ELF-1 (cell line): Measurements from ENCODE around the gene CDC16.
"Not testable (repeated sequence)": the region's sequence is repeated elsewhere in the genome, so short reads cannot be mapped to it uniquely, and the experiment has no call there.

Experiments
- DNase-seq: peaks from one replicate; pipeline ENCODE4 v3.0.0-alpha.2; 2016; ENCODE audit warnings: low read depth, low spot score

Gene CDC16, protein sequence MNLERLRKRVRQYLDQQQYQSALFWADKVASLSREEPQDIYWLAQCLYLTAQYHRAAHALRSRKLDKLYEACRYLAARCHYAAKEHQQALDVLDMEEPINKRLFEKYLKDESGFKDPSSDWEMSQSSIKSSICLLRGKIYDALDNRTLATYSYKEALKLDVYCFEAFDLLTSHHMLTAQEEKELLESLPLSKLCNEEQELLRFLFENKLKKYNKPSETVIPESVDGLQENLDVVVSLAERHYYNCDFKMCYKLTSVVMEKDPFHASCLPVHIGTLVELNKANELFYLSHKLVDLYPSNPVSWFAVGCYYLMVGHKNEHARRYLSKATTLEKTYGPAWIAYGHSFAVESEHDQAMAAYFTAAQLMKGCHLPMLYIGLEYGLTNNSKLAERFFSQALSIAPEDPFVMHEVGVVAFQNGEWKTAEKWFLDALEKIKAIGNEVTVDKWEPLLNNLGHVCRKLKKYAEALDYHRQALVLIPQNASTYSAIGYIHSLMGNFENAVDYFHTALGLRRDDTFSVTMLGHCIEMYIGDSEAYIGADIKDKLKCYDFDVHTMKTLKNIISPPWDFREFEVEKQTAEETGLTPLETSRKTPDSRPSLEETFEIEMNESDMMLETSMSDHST

DNA sequence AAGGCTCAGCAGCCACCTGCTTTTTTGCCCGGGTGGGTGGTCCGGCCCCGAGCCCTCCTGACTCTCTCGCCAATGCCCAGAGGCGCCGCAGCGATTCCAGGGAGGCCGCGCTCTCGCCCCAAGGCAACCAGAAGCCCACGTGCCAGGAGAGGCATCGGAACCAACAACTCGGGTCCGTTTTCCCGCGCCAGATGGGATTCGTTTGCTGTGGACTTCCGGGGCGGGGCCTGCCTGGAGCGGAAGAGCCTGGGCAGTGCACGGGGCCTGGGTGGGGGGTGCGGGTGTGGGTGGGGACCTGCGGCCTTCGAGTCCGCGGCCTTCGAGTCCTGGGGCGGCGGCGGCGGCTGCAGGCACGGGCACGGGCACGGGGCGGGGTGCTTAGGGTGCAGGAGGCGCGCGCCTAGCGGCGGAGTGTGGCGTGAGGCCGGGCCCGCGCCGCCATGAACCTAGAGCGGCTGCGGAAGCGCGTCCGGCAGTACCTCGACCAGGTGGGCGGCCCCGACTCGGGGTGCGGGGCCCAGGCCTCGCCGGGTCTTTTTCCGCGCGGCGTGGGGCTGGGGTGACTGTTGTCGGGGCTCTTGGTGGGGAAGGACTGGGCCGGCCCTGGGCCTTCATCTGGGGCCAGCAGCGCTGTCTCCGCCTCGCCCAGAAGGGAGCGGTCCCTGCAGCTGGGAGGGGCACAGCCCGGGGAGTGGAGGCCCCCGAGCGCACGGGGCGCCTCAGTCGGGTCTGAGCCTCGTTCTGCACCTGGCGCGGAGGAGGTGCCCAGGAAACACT is at the start of gene CDC16:
CDC16 (plus strand) TSS at position 253 of the 777 bp plus-strand sequence; CDS start at position 441, 188 bp downstream.
- peak; percentile 87 for DNase-seq

DNA sequence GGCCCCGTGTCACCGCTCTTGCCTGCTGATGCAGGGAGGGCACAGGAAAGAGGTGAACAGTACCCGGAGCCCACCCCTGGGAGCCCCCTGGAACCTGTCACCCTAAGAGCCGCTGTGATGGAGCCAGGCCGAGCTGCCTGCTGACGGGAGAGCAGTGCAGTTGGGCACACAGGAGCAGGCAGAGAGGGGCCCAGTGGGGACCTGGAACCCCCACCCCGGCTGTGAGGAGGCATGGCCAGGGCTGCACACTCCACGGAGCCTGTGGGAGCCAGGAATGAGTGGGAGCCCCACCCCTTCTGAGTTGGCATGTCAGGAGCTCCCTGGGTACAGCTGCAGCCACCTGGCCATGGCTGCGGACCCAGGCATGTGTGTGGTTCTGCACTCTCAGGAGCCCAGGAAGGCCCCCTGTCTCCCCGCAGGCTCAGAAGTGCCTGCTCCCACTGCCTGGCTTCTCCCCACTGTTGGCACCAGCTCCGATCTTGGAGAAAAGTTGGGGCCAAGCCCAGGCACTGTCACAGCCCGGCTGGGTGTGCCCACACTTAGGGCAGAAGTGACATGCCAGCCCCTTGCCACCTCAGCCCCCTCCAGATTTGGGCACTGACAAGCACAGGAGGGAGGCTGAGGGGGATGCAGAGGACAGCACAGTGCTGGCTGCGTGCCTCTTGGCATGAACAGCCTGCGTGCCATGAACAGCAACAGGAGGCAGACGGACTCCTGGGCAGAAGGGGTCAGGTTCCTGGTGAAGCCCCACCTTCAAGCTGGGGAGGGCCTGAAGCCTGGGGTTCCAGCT is 49.3 kb upstream of the CDC16 start:
- no peak for DNase-seq

DNA sequence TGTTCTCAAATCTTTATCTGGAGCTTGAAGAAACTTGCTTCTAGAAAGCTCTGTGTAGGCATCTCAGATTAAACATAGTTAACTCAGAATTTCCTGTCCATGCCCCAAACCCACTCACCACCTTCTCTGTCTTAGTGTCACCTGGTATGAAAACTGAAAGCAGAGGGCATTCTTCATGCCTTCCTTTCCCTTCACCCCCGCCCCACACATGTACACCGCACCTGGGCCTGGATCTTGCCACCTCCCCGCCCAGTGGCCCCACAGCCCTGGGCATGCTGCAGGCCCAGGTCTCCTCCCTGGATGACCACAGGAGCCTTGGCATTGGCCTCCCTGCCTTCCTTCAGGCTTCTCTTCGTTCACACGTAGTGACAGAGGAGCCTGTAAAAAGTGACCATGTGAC is 39.8 kb upstream of the CDC16 start:
- no peak for DNase-seq

DNA sequence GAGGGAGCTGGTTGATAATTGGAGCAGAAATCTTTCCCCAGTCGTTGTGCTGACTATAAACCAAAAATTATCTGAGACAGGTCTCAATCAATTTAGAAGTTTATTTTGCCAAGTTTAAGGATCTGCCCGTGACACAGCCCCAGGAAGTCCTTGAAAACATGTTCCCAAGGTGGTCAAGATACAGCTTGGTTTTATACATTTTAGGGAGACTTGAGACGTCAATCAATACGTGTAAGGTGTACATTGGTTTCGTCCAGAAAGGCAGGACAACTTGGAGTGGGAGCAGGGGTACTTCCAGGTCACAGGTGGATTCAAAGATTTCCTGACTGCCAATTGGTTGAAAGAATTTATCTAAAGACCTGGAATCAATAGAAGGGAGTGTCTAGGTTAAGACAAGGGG is 38.1 kb upstream of the CDC16 start:
- DNase-seq, result no peak

DNA sequence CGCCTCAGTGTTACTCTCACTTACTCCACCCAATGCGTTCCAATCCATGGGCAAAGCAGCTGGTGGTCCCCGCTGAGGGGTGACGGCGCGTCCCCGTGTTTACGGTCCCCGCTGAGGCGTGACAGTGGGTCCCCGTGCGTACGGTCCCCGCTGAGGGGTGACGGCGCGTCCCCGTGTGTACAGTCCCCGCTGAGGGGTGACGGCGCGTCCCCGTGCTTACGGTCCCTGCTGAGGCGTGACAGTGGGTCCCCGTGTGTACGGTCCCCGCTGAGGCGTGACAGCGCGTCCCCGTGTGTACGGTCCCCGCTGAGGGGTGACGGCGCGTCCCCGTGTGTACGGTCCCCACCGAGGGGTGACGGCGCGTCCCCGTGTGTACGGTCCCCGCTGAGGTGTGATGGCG is 36.1 kb upstream of the CDC16 start:
- DNase-seq, result no peak

DNA sequence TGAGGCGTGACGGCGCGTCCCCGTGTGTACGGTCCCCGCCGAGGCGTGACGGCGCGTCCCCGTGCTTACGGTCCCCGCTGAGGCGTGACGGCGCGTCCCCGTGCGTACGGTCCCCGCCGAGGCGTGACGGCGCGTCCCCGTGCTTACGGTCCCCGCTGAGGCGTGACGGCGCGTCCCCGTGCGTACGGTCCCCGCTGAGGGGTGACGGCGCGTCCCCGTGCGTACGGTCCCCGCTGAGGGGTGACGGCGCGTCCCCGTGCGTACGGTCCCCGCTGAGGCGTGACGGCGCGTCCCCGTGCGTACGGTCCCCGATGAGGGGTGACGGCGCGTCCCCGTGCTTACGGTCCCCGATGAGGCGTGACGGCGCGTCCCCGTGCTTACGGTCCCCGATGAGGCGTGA is 35.2 kb upstream of the CDC16 start:
- not testable (repeated sequence) for DNase-seq

DNA sequence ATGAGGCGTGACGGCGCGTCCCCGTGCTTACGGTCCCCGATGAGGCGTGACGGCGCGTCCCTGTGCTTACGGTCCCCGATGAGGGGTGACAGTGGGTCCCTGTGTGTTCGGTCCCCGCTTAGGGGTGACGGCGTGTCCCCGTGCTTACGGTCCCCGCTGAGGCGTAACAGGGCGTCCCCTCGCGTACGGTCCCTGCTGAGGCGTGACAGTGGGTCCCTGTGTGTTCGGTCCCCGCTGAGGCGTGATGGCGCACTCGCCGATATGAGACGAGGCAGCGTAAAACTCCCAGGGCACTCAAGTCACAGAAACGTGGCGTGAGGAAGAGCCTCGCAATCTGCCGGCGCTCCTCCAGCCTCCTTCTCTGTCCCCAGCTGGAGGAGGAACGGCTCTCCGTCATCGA is 34.7 kb upstream of the CDC16 start:
- DNase-seq, result no peak

DNA sequence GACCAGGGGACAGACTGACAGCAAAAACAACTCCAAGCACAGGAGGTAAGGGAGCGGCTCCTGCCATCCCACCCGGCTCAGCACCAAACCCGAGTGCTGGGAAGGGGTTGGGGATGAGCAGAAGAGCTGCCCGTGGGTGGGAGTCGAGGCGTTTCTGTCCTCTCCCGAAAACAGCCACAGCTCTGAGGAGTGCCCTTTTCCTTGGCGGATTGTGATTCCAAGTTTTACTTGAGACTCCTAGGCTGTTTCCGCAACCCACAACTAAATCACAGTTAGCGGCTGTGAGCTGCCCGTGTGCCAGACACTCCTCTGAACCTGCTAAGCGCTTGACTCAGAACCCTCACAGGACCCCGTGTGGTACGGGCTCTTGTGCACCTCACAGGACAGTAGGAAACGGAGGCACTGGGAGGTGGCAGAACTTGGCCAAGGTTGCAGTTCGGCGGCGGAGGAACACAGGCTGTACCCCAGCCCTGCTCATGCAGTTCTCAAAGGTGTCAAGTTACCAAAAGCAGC is 34.2 kb upstream of the CDC16 start:
- peak; percentile 65 for DNase-seq

DNA sequence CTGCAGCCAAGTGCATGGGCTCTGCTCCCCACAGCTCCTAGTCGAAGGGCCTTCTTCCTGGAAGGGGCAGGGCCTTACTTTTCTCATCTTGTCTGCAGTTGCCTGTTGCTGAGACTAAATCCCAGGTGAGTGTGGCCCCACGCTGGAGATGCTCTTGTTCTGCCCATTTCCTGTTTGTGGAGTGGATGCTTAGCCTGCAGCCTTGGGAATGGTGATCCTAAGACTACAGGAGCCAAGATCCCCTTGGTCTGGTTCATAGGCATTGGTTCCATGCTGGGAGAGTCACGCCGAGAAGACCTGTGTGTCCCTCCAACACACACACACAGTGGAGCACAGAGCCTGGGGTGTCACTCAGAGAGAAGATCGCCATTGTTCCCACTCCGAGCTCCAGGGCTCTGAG is 32.1 kb upstream of the CDC16 start:
- DNase-seq, result no peak

DNA sequence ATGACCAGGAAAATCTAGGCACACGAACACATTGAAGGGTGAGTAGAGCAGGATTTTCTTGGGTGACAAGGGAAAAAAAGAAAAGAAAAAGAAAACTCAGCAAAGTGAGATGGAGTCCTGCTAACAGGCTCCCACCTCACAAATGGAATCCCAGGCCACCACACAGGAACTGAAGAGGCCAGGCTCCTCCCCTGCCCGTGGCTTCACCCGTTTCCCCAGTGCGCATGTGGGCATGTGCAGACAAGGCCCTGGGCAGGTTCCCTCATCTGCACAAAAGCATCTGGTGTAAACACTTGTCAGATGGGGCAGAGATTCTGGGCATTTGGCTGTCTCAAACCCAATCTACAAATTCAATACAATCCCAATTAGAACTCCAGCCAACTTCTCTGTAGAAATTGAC is 31.2 kb upstream of the CDC16 start:
- no peak for DNase-seq

DNA sequence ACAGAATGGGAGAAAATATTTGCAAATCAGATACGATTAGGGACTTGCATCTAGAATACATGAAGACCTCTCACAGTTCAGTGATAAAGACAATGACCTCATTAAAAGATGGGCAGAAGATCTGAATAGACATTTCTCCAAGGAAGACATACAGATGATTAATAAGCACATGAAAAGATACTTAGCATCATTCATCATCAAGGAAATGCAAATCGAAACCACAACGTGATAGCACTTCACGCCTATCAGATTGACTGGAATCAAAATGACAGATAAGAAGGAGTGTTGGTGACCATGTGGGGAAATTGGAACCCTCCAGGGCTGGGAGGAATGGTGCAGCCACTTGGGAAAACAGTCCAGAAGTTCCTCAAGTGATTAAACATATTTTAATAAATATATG is 29.8 kb upstream of the CDC16 start:
- no peak for DNase-seq

DNA sequence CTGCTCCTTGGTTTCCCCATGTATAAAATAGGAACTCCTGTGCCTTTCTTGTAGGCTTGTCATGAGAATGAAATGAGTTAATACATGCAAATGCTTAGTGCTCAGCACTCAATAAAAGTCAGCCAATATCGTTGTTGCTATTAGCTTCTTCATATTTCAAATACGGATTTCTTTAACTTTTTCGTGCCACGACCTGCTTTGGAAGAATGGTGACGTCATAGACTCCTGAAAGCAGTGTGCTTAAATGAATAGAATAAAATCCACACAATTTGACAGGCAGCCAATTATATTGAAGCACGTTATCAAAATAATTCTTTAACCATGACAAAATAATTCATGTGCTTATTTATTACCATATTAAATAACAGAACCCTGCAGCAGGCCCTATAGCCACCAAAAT is 26.6 kb upstream of the CDC16 start:
- DNase-seq, result no peak

DNA sequence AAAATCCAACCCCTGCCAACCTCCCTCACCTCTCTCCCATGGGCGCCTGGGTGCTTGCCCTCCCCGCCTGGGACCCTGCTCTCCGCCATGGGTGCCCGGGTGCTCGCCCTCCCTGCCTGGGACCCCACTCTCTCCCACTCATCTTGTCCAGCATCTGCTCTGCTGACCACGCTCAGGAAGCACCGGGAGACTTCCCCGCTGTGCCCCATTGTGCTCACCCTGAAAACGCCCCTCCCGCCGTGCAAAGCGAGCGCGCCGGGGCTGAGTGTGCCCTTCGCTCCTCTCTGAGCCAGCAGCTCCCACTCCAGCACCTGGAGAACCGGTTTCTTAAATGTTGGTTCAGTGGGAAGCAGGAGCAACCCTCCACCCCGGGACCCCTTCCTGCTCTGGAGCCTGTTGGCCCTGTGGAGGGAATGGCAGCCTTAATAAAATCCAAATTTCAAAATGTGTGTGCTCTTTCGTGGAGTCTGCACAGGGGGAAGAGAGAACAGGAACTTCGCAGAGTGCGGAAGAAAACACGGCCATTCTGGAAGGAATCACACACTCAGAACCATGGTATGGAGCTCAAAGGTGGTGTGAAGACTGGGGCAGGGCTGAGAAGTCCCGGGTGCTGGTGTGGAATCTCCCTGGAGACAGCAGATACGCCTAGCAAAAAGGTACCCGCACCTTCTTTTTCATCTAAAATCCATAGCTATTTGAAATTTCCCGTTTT is 23.1 kb upstream of the CDC16 start:
- DNase-seq, result no peak

DNA sequence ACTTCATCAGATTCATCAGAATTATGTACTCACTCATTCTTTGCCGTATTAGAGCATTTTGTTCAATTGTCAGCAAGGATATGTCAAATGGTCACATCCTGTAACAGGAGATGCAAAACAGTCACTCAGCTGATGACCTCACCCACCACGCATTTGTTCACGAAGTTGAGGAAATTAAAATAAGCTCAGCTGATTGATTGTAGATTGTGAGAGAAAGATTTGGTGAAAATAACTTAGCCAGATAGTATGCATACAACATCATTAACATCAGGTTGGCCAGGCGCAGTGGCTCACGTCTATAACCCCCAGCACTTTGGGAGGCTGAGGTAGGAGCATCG is 22.6 kb upstream of the CDC16 start:
- DNase-seq, result no peak

DNA sequence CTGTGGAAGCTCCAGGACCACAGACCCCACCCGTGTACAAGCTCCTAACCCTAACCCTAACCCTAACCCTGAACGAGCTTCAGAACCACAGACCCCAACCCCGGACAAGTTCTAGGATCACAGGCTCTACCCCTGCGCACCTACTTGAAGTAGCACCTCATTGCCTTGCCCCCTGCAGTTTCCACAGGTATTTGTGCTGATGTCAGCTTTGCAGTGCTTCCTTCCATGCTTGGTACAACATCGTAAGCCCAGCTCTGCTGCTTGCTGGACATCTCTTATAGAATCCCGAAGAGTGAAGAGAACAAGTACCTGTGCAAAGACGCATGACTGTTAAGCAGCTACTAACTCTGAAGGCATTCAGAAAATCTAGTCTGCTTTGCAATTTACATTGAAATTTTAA is 20.7 kb upstream of the CDC16 start:
- no peak for DNase-seq

DNA sequence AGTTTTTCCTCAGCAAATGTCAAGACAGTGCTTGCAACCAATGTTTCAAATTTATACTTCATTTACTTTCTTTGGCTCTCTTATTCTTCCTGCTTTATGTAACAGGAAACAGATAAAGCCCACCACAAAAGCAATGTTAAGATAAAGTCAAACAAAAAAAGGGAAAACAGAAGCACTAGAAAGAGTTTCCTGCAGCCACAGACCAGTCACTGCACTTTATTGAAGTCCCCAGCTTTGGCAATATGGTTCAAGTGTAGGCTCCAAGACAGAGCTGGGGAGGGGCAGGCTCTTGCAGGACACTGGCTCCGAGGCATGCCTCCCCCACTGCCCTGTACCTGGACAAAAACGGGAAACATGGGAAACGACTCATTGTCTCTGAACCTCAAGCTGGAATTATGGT is 15.3 kb upstream of the CDC16 start:
- DNase-seq, result no peak

DNA sequence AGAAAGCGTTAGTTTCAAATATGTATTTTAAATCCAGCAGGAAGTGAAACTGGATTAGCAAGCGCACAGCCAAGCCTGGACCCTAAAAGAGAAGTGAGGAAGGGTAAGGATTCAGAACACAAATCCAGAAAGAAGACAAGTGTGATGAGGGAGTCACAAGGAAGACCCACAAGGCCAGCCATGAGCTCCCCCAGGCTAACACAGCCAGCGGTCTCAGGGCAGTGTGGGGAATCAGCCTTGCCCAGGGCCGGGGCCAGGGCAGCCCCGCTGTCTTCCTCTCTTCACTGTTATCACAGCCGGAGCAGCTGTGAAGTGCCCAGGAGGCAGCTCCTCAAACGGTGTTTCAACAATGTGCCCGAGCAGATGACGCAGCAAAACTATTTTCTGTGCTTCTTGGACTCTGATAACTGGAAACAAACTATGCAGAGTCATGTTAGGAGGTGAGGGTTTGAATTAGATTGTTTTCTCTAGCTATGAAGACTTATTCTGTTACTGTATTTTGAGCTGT is 12.2 kb upstream of the CDC16 start:
- no peak for DNase-seq

DNA sequence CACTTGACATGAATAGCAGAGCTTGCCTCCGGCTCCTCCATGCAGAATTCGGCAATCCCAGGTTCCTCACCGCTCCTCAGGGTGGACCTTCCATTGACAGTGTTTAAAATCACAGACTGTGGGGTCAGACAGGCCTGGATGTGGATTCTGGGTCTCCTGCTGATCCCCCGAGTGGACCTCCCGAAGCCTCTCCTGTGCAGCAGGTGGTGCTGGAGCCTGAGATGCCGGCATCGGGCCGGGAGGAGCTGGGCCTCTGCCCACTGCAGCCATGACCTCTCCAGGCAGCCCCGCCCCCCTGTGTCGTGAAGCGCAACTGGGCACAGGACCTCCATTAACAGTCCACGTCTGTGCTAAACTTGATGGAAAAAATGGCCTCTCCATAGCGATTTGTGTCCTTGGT is 10.5 kb upstream of the CDC16 start:
- DNase-seq, result no peak

DNA sequence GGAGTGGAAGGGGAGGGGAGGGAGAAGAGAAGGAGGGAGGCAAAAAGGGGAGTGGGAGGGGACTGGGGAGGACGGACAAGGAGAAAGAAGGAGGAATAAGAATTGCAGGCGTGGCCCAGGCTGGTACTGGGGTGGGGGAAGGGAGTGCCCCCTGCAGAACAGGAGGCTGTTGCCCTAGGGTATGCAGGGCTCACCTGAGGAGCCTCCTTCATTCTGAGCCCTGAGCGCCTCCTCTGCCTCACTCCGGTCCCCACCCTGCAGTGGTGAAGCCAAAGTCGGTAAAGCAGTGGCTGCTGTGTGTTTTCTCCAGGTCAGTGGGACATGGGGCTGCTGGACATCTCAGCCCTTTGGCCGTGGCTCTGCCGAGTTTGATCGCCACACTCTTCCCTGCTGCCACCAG is 9.1 kb upstream of the CDC16 start:
- DNase-seq, result no peak

DNA sequence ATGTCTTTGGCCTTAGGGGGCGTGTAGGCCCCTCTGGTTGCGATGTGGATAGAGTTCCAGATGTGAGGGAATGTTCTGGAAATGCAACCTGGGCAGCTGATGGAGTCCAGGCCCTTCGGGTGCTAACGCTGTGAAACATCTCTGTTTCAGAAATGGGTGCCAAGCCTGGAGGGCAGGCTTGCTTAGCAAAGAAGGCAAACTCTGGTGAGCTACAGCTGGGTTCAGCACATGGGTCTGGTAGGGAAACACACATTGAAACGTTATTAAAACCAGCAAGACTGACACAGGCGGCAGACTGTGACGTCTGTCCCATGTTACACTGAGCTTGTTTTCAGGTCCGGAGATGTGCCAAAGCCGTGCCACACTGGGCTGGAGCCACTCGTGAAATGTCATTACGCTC is 8.6 kb upstream of the CDC16 start:
- DNase-seq, result no peak
